Stomach (tissue), 9 donors: Measurements from ENCODE around the gene FCHO2. TPM values are rescaled to one million over a fixed set of nuclear protein-coding genes. Genes with fewer than 3 reads are reported as not detected.
A peak's percentile ranks its signal among the peaks of the same experiment; 100 is the strongest.

ENCODE experiments used
- DNase-seq, 2 donors: peaks; one replicate each; pipeline versions ENCODE4 v3.0.0 to v3.0.0-alpha.2; 2013 to 2019
- H3K27ac ChIP-seq, 5 donors: fragments of 200-600 bp in 4 of 5; sonication (generic) in 4 of 5; one replicate each; pipeline ENCODE4 v1.5.1; 2013 to 2019; ENCODE audit warnings: mild to moderate bottlenecking in 1 of 5, moderate library complexity in 1 of 5
- H3K27me3 ChIP-seq, 3 donors: fragments of 200-600 bp; sonication (generic); one replicate each; pipeline ENCODE4 v1.5.1; 2017 to 2019; ENCODE audit warnings: mixed run types in 1 of 3
- H3K36me3 ChIP-seq, 4 donors: fragments of 200-600 bp; sonication (generic); 1 replicate in 3 of 4; 2 replicates in 1 of 4; pipeline ENCODE4 v1.5.1; 2016 to 2019
- H3K4me1 ChIP-seq, 4 donors: fragments of 200-600 bp; sonication (generic); one replicate each; pipeline ENCODE4 v1.5.1; 2016 to 2019
- H3K4me3 ChIP-seq, 4 donors: fragments of 200-600 bp; sonication (generic) in 3 of 4; one replicate each; pipeline ENCODE4 v1.5.1; 2016 to 2019; ENCODE audit warnings: mild to moderate bottlenecking in 1 of 4
- H3K9me3 ChIP-seq, 4 donors: fragments of 200-600 bp; sonication (generic); one replicate each; pipeline ENCODE4 v1.5.1; 2016 to 2019
- EP300 ChIP-seq: sonication (generic); formaldehyde crosslinking; IDR thresholded peaks from one replicate; pipeline ENCODE4 v1.6.1; 2017; ENCODE audit warnings: antibody characterized with exemption
- POLR2A ChIP-seq, 4 donors: fragments of 450-650 bp; IDR thresholded peaks; one replicate each; pipeline ENCODE4 v1.6.1; 2016; ENCODE audit warnings: antibody characterized with exemption in 4 of 4, control low read depth in 2 of 4, mild to moderate bottlenecking in 1 of 4, moderate library complexity in 1 of 4
- POLR2AphosphoS5 ChIP-seq, 3 donors: sonication (generic); formaldehyde crosslinking; IDR thresholded peaks; one replicate each; pipeline ENCODE4 v1.6.1; 2016; ENCODE audit warnings: antibody characterized with exemption in 3 of 3
- WGBS, 5 donors: extraction: QIAGEN DNeasy Blood & Tissue Kit in 3 of 5; methylation state at CpG; one replicate each; pipeline versions ENCODE4 v1.1.5 to v1.1.7; 2013 to 2018; 5-methylcytosine and 5-hydroxymethylcytosine counted together
- intact Hi-C: fragments of 100-400 bp; cut with DNase I; formaldehyde crosslinking; loops from one replicate; pipeline ENCODE4 v1.15.1; 2023; ENCODE audit warnings: low total_unique reads
- polyA plus RNA-seq, 3 donors: library from polyadenylated mRNA; stranded (reverse); fragments of 200-250 nt; gene quantifications; one replicate each; pipeline ENCODE4 v1.2.3, GENCODE V29; 2013
- total RNA-seq, 5 donors: library from RNA; depleted of rRNA; stranded (reverse); fragments of >200 nt; gene quantifications; one replicate each; pipeline versions ENCODE4 v1.1.0 to v1.2.3, GENCODE V29; 2014 to 2016
- TF ChIP-seq, protein P1 (sequence below), 7 experiments: fragments of 450-650 bp in 4 of 7; fragments of 200-600 bp in 3 of 7; sonication (generic) in 3 of 7; IDR thresholded peaks; one replicate each; pipeline ENCODE4 v1.5.1; 2016 to 2019; ENCODE audit warnings: antibody characterized with exemption in 7 of 7, control low read depth in 2 of 7, mild to moderate bottlenecking in 1 of 7
- donor health status: healthy with polysubstance abuse.
- donor health status: Bipolar disorder and iron deficiency.
- donor health status: healthy.

FCHO2 gene
- total and polyA plus RNA-seq, 8 donors, result 6.9 to 46.1 (median 13.8) TPM

DNA sequence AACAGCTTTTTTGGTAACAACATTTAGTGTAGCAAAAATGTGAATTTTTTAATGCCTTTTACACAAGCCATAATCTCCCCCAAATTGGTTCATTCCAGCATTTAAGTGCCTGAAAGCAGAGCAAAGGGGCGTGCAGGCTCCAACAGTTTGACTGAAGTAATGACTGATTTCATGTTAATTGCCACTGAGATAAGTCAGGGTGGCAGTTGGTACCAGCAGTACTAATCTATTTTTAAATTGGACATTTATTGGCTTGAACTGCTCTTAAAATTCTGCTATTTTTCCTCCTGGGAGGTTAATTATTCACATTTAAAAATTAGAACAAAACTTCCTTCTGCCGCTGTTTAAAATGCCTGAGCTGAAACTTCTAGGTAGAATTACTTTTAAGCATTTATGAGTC, 176.9 kb downstream of the FCHO2 start:
- H3K4me3 ChIP-seq, result no peak overlapping the region
- DNase-seq, result peak in 1 of 2 donors; percentile 22
- WGBS, 5 donors, result 65 to 90% (median 88%) methylated on average over 2 of the region's 2 CpGs
- TF ChIP-seq, protein P1, sequence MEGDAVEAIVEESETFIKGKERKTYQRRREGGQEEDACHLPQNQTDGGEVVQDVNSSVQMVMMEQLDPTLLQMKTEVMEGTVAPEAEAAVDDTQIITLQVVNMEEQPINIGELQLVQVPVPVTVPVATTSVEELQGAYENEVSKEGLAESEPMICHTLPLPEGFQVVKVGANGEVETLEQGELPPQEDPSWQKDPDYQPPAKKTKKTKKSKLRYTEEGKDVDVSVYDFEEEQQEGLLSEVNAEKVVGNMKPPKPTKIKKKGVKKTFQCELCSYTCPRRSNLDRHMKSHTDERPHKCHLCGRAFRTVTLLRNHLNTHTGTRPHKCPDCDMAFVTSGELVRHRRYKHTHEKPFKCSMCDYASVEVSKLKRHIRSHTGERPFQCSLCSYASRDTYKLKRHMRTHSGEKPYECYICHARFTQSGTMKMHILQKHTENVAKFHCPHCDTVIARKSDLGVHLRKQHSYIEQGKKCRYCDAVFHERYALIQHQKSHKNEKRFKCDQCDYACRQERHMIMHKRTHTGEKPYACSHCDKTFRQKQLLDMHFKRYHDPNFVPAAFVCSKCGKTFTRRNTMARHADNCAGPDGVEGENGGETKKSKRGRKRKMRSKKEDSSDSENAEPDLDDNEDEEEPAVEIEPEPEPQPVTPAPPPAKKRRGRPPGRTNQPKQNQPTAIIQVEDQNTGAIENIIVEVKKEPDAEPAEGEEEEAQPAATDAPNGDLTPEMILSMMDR (IDR thresholded peaks at IDR 0.05), result no peak
- TF ChIP-seq EP300, result no peak
- TF ChIP-seq POLR2AphosphoS5 (IDR thresholded peaks at IDR 0.05), result no peak
- no peak for TF ChIP-seq POLR2A (IDR thresholded peaks at IDR 0.05)
- intact Hi-C loops, result no loop called here
- no peaks in the 10 kb centered on the region for H3K9me3 ChIP-seq
- H3K27me3 ChIP-seq, result peaks cover 0 to 27% (median 0%) of the 10 kb centered on the region in 3 donors
- H3K4me1 ChIP-seq, result peaks cover 0 to 8% (median 0%) of the 10 kb centered on the region in 4 donors
- no peak overlapping the region for H3K27ac ChIP-seq
- H3K36me3 ChIP-seq, result no peaks in the 10 kb centered on the region

DNA sequence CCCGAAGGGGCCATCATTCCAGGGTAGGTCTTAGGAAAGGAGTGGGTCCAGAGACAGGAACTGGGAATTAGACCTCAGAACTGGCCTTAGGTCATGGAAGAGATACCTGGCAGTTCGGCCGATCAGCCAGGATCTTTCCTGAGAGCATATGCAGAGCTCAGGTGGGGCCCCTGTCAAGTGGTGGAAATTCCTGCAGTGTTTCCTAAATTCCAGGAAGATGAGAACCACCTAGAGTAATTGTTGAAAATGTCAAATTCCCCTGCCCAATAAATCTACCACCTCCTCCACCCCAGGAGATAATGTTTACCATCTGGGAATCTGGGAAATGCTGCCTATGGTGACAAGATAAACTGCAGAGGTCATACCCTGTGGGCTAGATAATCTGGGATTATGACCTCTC, 179.2 kb downstream of the FCHO2 start:
- intact Hi-C loops, result no loop called here
- TF ChIP-seq EP300 (no peak), POLR2AphosphoS5 (IDR thresholded peaks at IDR 0.05) (no peak), POLR2A (IDR thresholded peaks at IDR 0.05) (no peak)
- TF ChIP-seq, protein P1 (IDR thresholded peaks at IDR 0.05), result no peak
- H3K27ac ChIP-seq, result no peak overlapping the region
- no peaks in the 10 kb centered on the region for H3K9me3 ChIP-seq
- H3K4me3 ChIP-seq, result no peak overlapping the region
- WGBS, 5 donors, result 88 to 96% (median 92%) methylated on average over 3 of the region's 3 CpGs
- no peaks in the 10 kb centered on the region for H3K36me3 ChIP-seq
- H3K4me1 ChIP-seq, result peaks cover 0 to 1% (median 0%) of the 10 kb centered on the region in 4 donors
- peaks cover 0 to 37% (median 0%) of the 10 kb centered on the region in 3 donors for H3K27me3 ChIP-seq
- DNase-seq, result no peak

DNA sequence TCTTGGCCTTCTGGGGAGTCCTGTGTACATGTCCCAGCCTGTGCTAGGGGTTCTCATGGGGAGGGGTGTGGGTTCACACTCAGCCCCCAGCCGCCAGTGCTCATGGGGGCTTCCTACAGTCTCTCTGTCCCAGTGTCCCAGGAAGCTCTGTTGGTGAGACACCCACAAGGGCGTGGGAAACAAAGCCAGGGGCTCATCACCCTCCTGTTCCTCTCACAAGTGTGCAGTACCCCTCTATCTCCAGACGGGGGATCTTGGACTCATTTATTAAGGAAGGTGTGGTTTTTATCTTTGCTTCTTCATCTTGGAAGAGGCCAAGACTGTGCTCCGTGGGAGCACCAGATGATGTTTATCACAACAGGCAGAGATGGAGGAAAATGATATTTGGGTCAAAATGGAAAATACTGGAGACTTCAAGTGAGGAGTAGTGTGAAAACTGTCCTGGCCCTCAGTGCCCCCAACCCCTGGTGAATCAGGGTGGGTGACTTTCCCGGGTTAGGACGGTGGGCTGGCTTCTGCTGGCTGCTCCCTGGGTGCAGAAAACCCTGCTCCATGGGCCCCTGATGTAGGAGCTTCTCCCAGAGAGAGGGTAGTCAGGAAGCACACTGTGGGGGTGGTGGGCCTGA, 179.7 kb downstream of the FCHO2 start:
- 44 to 64% (median 59%) methylated on average over 5 to 6 of the region's 6 CpGs for WGBS, 5 donors
- DNase-seq, result no peak
- Histone ChIP-seq H3K27ac (no peak overlapping the region), H3K4me3 (no peak overlapping the region), H3K4me1 (no peaks in the 10 kb centered on the region), H3K36me3 (no peaks in the 10 kb centered on the region), H3K27me3 (peaks cover 0 to 42% (median 0%) of the 10 kb centered on the region in 3 donors), H3K9me3 (no peaks in the 10 kb centered on the region)
- intact Hi-C loops, result no loop called here
- TF ChIP-seq, protein P1 (IDR thresholded peaks at IDR 0.05), result peak in 1 of 7 experiments; percentile 15
- TF ChIP-seq EP300 (no peak), POLR2AphosphoS5 (IDR thresholded peaks at IDR 0.05) (no peak)

DNA sequence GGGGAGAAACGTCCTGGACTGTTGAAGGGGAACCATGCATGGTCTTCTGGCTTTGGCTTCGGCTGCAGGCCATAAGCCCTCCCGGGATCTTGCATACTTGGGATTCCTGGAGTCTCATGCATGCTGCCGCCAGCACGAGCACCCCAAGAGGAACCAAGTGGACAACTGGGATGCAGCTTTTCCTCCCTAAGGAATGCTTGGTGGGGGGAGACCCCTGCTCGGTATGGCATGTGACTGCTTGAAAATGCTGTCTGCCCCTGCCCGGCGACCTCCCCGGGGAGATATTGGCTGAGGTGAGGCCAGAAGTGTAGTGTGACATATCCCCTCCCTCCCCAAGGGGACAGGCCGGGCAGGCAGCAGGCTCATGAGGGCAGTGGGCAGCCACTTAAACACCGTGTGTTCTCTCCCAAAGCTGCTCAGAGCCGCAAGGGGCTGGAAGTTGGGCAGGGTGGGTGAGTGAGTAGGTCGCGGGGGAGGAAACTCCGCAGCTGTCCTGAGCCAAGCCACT, 180.3 kb downstream of the FCHO2 start:
- no peak for TF ChIP-seq POLR2AphosphoS5 (IDR thresholded peaks at IDR 0.05)
- TF ChIP-seq EP300, result no peak
- TF ChIP-seq, protein P1 (IDR thresholded peaks at IDR 0.05), result no peak
- no peak for TF ChIP-seq POLR2A (IDR thresholded peaks at IDR 0.05)
- peaks cover 0 to 42% (median 0%) of the 10 kb centered on the region in 3 donors for H3K27me3 ChIP-seq
- no peak overlapping the region for H3K4me3 ChIP-seq
- no peaks in the 10 kb centered on the region for H3K36me3 ChIP-seq
- 60 to 73% (median 68%) methylated on average over 14 to 15 of the region's 15 CpGs for WGBS, 5 donors
- no peak overlapping the region for H3K27ac ChIP-seq
- no peak for DNase-seq
- no peaks in the 10 kb centered on the region for H3K4me1 ChIP-seq
- intact Hi-C loops, result no loop called here
- H3K9me3 ChIP-seq, result no peaks in the 10 kb centered on the region
